ENCODE results near the gene PARP9. TPM values are rescaled to one million over a fixed set of nuclear protein-coding genes. Genes with fewer than 3 reads are reported as not detected.

PARP9 gene
- total and polyA plus RNA-seq, 2 of the 13 experiments (the other 11 are each of a cell fraction or from before 2014, with no cell fraction given): 6.5 to 10.6 TPM

DNA sequence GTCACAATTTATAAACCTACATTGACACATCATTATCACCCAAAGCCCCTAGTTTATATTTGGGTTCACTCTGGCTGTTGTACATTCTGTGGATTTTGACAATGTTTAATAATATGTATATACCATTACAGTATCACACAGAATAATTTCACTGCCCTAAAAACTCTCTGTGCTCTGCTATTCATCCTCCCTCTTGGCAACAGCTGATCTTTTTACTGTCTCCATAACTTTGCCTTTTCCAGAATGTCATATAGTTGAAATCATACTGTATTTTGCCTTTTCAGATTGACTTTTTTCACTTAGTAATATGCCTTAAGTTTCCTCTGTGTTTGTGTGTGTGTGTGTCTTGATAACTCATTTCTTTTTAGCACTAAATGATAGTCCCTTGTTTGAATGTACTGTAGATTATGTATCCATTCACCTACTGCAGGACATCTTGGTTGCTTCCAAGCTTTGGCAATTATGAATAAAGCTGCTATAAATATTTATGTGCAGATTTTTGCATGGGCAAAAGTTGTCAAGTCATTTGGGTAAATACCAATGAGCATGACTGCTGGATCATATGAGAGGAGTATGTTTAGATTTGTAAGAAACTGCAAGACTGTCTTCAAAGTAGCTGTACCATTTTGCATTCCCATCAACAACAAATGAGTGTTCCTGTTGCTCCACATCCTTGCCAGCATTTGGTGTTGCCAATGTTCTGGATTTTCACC lies 22.8 kb upstream of the PARP9 start:
- FAIRE-seq (no peak), DNase-seq (ENCODE audit: low spot score) (no peak), ATAC-seq (no peak)
- no peak for TF ChIP-seq TBX2 (CRISPR knock-in tag; IDR thresholded peaks at IDR 0.05; ENCODE audit: borderline replicate concordance)
- peak; percentile 42 for TF ChIP-seq HNRNPK (IDR thresholded peaks at IDR 0.05; ENCODE audit: low read depth, low read length, poor library complexity, severe bottlenecking)
- TF ChIP-seq GTF3A (CRISPR knock-in tag; conservative IDR thresholded peaks at IDR 0.05): no peak
- TF ChIP-seq, protein P1, sequence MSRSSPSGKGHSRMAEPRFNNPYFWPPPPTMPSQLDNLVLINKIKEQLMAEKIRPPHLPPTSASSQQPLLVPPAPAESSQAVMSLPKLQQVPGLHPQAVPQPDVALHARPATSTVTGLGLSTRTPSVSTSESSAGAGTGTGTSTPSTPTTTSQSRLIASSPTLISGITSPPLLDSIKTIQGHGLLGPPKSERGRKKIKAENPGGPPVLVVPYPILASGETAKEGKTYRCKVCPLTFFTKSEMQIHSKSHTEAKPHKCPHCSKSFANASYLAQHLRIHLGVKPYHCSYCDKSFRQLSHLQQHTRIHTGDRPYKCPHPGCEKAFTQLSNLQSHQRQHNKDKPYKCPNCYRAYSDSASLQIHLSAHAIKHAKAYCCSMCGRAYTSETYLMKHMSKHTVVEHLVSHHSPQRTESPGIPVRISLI (CRISPR knock-in tag; IDR thresholded peaks at IDR 0.05; ENCODE audit: borderline replicate concordance): no peak
- Histone ChIP-seq H4K20me1 (ENCODE audit: insufficient read depth, low read length) (no peaks in the 10 kb centered on the region), H3K36me3 (replicated peaks in 1 of 2; ENCODE audit: control insufficient read depth in 1 of 2, insufficient read depth in 2 of 2, low read length in 2 of 2) (no peaks in the 10 kb centered on the region), H3K4me3 (replicated peaks in 1 of 3; ENCODE audit: insufficient read depth in 1 of 3, low read depth in 2 of 3, low read length in 3 of 3) (no peak overlapping the region), H3K9ac (ENCODE audit: insufficient read depth, low read depth, low read length) (no peak overlapping the region), H3K9me3 (ENCODE audit: low read length) (peaks cover 13% of the 10 kb centered on the region), H3K79me2 (ENCODE audit: insufficient read depth, low read length) (no peaks in the 10 kb centered on the region), H2AFZ (ENCODE audit: low read length) (no peak overlapping the region), H3K4me1 (ENCODE audit: insufficient read depth, low read length) (peaks cover 11% of the 10 kb centered on the region; the same call in 1 of the 2 replicates), H3K4me2 (ENCODE audit: low read depth, low read length) (no peak overlapping the region), H3K27ac (ENCODE audit: extremely low read length, insufficient read depth, low read length) (no peak overlapping the region), H3K27me3 (ENCODE audit: control insufficient read depth in 1 of 2, insufficient read depth in 2 of 2, low read length in 2 of 2) (no peaks in the 10 kb centered on the region)
- ChIA-PET CTCF (ENCODE audit: low intra/inter-chr PET ratio, low total read pairs) (no interaction called here), POLR2A (no interaction called here)
- intact Hi-C loops (cut with micrococcal nuclease; ENCODE audit: unreplicated experiment) (no loop called here), in situ Hi-C loops (cut with HindIII; ENCODE audit: extremely low pct_ligation_motif_present, low pct_unique_long_range_greater_than_20kb) (no loop called here)
- no TSS peak for BruUV-seq (replicated peaks)

DNA sequence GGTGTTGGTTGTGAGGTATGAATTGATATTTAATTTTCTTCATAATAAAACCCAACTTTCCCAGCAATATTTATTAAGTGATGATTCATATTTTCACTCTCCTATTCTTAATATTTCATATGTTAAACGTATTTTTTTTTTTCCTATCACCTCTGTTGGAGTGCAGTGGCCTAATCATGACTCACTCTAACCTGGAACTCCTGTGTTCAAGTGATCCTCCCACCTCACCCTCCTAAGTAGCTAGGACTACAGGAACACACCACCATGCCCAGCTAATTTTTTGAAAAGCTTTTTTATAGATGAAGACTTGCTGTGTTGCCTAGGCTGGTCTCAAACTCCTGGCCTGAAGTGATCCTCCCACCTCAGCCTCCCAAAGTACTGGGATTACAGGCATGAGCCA lies 22.0 kb upstream of the PARP9 start:
- ChIA-PET POLR2A (no interaction called here), CTCF (ENCODE audit: low intra/inter-chr PET ratio, low total read pairs) (no interaction called here)
- no peaks in the 10 kb centered on the region for H3K27me3 ChIP-seq (ENCODE audit: control insufficient read depth in 1 of 2, insufficient read depth in 2 of 2, low read length in 2 of 2)
- no peak overlapping the region for H3K27ac ChIP-seq (ENCODE audit: extremely low read length, insufficient read depth, low read length)
- H3K79me2 ChIP-seq (ENCODE audit: insufficient read depth, low read length): no peaks in the 10 kb centered on the region
- intact Hi-C loops (cut with micrococcal nuclease; ENCODE audit: unreplicated experiment) (no loop called here), in situ Hi-C loops (cut with HindIII; ENCODE audit: extremely low pct_ligation_motif_present, low pct_unique_long_range_greater_than_20kb) (no loop called here)
- peaks cover 21% of the 10 kb centered on the region for H3K9me3 ChIP-seq (ENCODE audit: low read length)
- no peak overlapping the region for H3K4me2 ChIP-seq (ENCODE audit: low read depth, low read length)
- no peak overlapping the region for H2AFZ ChIP-seq (ENCODE audit: low read length)
- DNase-seq (ENCODE audit: low spot score) (no peak), ATAC-seq (no peak), FAIRE-seq (no peak)
- no peaks in the 10 kb centered on the region for H4K20me1 ChIP-seq (ENCODE audit: insufficient read depth, low read length)
- H3K36me3 ChIP-seq (replicated peaks in 1 of 2; ENCODE audit: control insufficient read depth in 1 of 2, insufficient read depth in 2 of 2, low read length in 2 of 2): no peaks in the 10 kb centered on the region
- H3K4me3 ChIP-seq (replicated peaks in 1 of 3; ENCODE audit: insufficient read depth in 1 of 3, low read depth in 2 of 3, low read length in 3 of 3): no peak overlapping the region
- H3K4me1 ChIP-seq (ENCODE audit: insufficient read depth, low read length): peaks cover 11% of the 10 kb centered on the region; the same call in 1 of the 2 replicates
- BruUV-seq (replicated peaks): no TSS peak
- 3% methylated on average over 1 of the region's 1 CpG for WGBS (ENCODE audit: low lambda C conversion rate)
- no peak overlapping the region for H3K9ac ChIP-seq (ENCODE audit: insufficient read depth, low read depth, low read length)
- TF ChIP-seq EED (CRISPR knock-in tag; IDR thresholded peaks at IDR 0.05): no peak
- TF ChIP-seq HOXA3 (CRISPR knock-in tag; IDR thresholded peaks at IDR 0.05): no peak
- no peak for TF ChIP-seq CEBPG (CRISPR knock-in tag; IDR thresholded peaks at IDR 0.05)
- TF ChIP-seq ZNF567 (CRISPR knock-in tag; IDR thresholded peaks at IDR 0.05; ENCODE audit: borderline replicate concordance): no peak
- TF ChIP-seq ZNF75D (CRISPR knock-in tag; IDR thresholded peaks at IDR 0.05; ENCODE audit: borderline replicate concordance): no peak
- TF ChIP-seq, protein P2, sequence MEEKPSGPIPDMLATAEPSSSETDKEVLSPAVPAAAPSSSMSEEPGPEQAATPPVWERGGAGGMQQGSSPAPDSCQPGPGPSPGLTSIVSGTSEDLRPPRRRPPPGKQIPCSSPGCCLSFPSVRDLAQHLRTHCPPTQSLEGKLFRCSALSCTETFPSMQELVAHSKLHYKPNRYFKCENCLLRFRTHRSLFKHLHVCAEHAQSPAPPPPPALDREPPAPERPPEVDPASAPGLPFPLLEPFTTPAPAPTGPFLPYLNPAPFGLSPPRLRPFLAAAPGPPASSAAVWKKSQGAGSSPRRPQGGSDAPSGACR (CRISPR knock-in tag; IDR thresholded peaks at IDR 0.05): no peak
- TF ChIP-seq, protein P3, sequence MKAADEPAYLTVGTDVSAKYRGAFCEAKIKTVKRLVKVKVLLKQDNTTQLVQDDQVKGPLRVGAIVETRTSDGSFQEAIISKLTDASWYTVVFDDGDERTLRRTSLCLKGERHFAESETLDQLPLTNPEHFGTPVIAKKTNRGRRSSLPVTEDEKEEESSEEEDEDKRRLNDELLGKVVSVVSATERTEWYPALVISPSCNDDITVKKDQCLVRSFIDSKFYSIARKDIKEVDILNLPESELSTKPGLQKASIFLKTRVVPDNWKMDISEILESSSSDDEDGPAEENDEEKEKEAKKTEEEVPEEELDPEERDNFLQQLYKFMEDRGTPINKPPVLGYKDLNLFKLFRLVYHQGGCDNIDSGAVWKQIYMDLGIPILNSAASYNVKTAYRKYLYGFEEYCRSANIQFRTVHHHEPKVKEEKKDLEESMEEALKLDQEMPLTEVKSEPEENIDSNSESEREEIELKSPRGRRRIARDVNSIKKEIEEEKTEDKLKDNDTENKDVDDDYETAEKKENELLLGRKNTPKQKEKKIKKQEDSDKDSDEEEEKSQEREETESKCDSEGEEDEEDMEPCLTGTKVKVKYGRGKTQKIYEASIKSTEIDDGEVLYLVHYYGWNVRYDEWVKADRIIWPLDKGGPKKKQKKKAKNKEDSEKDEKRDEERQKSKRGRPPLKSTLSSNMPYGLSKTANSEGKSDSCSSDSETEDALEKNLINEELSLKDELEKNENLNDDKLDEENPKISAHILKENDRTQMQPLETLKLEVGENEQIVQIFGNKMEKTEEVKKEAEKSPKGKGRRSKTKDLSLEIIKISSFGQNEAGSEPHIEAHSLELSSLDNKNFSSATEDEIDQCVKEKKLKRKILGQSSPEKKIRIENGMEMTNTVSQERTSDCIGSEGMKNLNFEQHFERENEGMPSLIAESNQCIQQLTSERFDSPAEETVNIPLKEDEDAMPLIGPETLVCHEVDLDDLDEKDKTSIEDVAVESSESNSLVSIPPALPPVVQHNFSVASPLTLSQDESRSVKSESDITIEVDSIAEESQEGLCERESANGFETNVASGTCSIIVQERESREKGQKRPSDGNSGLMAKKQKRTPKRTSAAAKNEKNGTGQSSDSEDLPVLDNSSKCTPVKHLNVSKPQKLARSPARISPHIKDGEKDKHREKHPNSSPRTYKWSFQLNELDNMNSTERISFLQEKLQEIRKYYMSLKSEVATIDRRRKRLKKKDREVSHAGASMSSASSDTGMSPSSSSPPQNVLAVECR (CRISPR knock-in tag; IDR thresholded peaks at IDR 0.05; ENCODE audit: borderline replicate concordance): no peak
- TF ChIP-seq PHF21A (CRISPR knock-in tag; IDR thresholded peaks at IDR 0.05): no peak
- no peak for TF ChIP-seq HOXA5 (CRISPR knock-in tag; IDR thresholded peaks at IDR 0.05)
